ENCODE data around the gene STAT3.
"Not testable (repeated sequence)": the region's sequence is repeated elsewhere in the genome, so short reads cannot be mapped to it uniquely, and the experiment has no call there.

The STAT3 gene

DNA sequence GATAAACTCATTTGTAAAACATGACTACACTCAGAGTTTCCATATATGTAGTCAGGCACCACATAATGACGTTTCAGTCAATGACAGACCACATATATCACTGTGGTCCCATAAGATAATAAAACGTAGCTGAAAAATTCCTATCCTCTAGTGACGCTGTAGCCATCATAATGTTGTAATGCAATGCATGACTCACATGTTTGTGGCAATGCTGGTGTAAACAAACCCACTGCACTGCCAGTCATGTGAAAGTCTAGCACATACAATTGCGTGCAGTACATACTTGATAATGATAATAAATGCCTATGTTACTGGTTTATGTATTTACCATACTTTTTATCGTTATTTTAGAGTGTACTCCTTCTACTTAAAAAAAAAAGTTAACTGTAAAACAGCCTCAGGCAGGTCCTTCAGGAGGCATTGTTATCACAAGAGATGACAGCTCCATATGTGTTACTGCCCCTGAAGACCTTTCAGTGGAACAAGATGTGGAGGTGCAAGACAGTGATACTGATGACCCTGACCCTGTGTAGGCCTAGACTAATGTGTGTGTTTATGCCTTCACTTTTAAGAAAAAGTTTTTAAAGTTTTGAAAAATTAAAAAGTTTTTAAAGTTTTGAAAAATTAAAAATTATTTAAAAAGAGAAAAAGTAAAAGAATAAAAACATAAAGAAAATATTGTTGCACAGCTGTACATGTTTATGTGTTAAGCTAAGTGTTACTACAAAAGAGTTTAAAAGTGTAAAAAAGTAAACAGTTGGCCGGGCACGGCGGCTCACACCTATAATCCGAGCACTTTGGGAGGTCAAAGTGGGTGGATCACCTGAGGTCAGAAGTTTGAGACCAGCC is 121.1 kb downstream of the STAT3 start:
- DNase-seq (ENCODE audit: low read depth), result peak; percentile 96
- no peak overlapping the region for H3K4me3 ChIP-seq (ENCODE audit: low read depth, low read length)
- TF ChIP-seq, protein P1, sequence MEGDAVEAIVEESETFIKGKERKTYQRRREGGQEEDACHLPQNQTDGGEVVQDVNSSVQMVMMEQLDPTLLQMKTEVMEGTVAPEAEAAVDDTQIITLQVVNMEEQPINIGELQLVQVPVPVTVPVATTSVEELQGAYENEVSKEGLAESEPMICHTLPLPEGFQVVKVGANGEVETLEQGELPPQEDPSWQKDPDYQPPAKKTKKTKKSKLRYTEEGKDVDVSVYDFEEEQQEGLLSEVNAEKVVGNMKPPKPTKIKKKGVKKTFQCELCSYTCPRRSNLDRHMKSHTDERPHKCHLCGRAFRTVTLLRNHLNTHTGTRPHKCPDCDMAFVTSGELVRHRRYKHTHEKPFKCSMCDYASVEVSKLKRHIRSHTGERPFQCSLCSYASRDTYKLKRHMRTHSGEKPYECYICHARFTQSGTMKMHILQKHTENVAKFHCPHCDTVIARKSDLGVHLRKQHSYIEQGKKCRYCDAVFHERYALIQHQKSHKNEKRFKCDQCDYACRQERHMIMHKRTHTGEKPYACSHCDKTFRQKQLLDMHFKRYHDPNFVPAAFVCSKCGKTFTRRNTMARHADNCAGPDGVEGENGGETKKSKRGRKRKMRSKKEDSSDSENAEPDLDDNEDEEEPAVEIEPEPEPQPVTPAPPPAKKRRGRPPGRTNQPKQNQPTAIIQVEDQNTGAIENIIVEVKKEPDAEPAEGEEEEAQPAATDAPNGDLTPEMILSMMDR (conservative IDR thresholded peaks at IDR 0.05; ENCODE audit: low read depth, low read length), result no peak

DNA sequence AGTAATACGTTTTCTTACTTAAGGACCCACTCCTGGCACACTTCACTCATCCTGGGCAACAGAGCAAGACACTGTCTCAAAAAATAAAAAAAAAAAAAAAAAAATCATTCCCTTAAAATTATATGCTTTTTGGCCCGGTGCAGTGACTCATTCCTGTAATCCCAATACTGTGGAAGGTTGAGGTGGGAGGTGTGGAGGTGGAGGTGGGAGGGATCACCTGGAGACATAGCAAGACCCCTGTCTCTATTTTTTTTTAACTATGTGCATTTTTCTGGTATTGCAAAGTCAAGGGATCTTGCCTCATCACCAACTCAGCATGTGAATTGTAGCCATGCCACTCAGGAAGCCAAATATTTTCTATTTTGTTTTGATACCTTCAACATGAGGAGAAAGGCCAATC is 121.8 kb downstream of the STAT3 start:
- TF ChIP-seq, protein P1 (conservative IDR thresholded peaks at IDR 0.05; ENCODE audit: low read depth, low read length), result no peak
- no peak overlapping the region for H3K4me3 ChIP-seq (ENCODE audit: low read depth, low read length)
- no peak for DNase-seq (ENCODE audit: low read depth)

DNA sequence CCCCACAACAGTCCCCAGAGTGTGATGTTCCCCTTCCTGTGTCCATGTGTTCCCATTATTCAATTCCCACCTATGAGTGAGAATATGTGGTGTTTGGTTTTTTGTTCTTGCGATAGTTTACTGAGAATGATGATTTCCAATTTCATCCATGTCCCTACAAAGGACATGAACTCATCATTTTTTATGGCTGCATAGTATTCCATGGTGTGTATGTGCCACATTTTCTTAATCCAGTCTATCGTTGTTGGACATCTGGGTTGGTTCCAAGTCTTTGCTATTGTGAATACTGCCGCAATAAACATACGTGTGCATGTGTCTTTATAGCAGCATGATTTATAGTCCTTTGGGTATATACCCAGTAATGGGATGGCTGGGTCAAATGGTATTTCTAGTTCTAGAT is 123.9 kb downstream of the STAT3 start:
- H3K4me3 ChIP-seq (ENCODE audit: low read depth, low read length); DNase-seq (ENCODE audit: low read depth): not testable (repeated sequence)

Data from choroid plexus epithelial cell (primary cell).